ENCODE results near the gene ETV5. TPM values are rescaled to one million over a fixed set of nuclear protein-coding genes. Genes with fewer than 3 reads are reported as not detected.

ETV5 gene
- polyA plus RNA-seq, 1 donor from 2014 or later = 0.30 TPM

GRCh38 chr3:186082150-186082549 lies 26.7 kb downstream of the ETV5 start:
- Histone ChIP-seq H4K20me1 (ENCODE audit: insufficient read depth) (no peaks in the 10 kb centered on the region), H3K9me2 (ENCODE audit: insufficient read depth, low read length) (no peaks in the 10 kb centered on the region), H2AFZ (ENCODE audit: low read depth, low read length) (no peak overlapping the region), H3K27me3 (ENCODE audit: insufficient read depth, low read depth, low read length) (no peaks in the 10 kb centered on the region), H3K4me3 (ENCODE audit: low read length) (no peak overlapping the region), H3K9ac (ENCODE audit: low read length) (no peak overlapping the region), H3K79me2 (replicated peaks; ENCODE audit: insufficient read depth, low read length) (no peaks in the 10 kb centered on the region), H3K27ac (ENCODE audit: low read length) (no peak overlapping the region), H3K36me3 (ENCODE audit: insufficient read depth, low read length) (no peaks in the 10 kb centered on the region), H3K4me2 (ENCODE audit: low read length) (no peak overlapping the region), H3F3A (ENCODE audit: insufficient read depth, low read length, poor library complexity, severe bottlenecking) (no peaks in the 10 kb centered on the region), H3K9me3 (ENCODE audit: low read length) (no peaks in the 10 kb centered on the region)
- TF ChIP-seq CTCF (IDR thresholded peaks at IDR 0.05; ENCODE audit: poor library complexity, severe bottlenecking) (no peak), EZH2 (IDR thresholded peaks at IDR 0.05; ENCODE audit: borderline replicate concordance, insufficient read depth, low read length, poor library complexity, severe bottlenecking) (no peak), TAF1 (IDR thresholded peaks at IDR 0.05; ENCODE audit: low read depth) (no peak), EP300 (conservative IDR thresholded peaks at IDR 0.05; ENCODE audit: poor library complexity, severe bottlenecking) (no peak), POLR2AphosphoS5 (IDR thresholded peaks at IDR 0.05) (no peak), REST (IDR thresholded peaks at IDR 0.05; ENCODE audit: borderline replicate concordance) (no peak), RAD21 (conservative IDR thresholded peaks at IDR 0.05) (no peak), MXI1 (conservative IDR thresholded peaks at IDR 0.05; ENCODE audit: poor library complexity, severe bottlenecking) (no peak), SMC3 (conservative IDR thresholded peaks at IDR 0.05; ENCODE audit: poor library complexity) (no peak)

GRCh38 chr3:186081678-186082077 lies 27.2 kb downstream of the ETV5 start:
- H3K9ac ChIP-seq (ENCODE audit: low read length) = no peak overlapping the region
- no peaks in the 10 kb centered on the region for H3K9me3 ChIP-seq (ENCODE audit: low read length)
- H3K27ac ChIP-seq (ENCODE audit: low read length) = no peak overlapping the region
- no peaks in the 10 kb centered on the region for H3F3A ChIP-seq (ENCODE audit: insufficient read depth, low read length, poor library complexity, severe bottlenecking)
- H2AFZ ChIP-seq (ENCODE audit: low read depth, low read length) = no peak overlapping the region
- H3K27me3 ChIP-seq (ENCODE audit: insufficient read depth, low read depth, low read length) = no peaks in the 10 kb centered on the region
- TF ChIP-seq REST (IDR thresholded peaks at IDR 0.05; ENCODE audit: borderline replicate concordance) (no peak), SMC3 (conservative IDR thresholded peaks at IDR 0.05; ENCODE audit: poor library complexity) (no peak), EP300 (conservative IDR thresholded peaks at IDR 0.05; ENCODE audit: poor library complexity, severe bottlenecking) (no peak), CTCF (IDR thresholded peaks at IDR 0.05; ENCODE audit: poor library complexity, severe bottlenecking) (no peak), RAD21 (conservative IDR thresholded peaks at IDR 0.05) (no peak), MXI1 (conservative IDR thresholded peaks at IDR 0.05; ENCODE audit: poor library complexity, severe bottlenecking) (no peak)
- H3K4me3 ChIP-seq (ENCODE audit: low read length) = no peak overlapping the region
- no peak overlapping the region for H3K4me2 ChIP-seq (ENCODE audit: low read length)
- no peaks in the 10 kb centered on the region for H3K36me3 ChIP-seq (ENCODE audit: insufficient read depth, low read length)
- H3K9me2 ChIP-seq (ENCODE audit: insufficient read depth, low read length) = no peaks in the 10 kb centered on the region
- H3K79me2 ChIP-seq (replicated peaks; ENCODE audit: insufficient read depth, low read length) = no peaks in the 10 kb centered on the region
- H4K20me1 ChIP-seq (ENCODE audit: insufficient read depth) = no peaks in the 10 kb centered on the region
